ENCODE results near the gene ZC3H8.

DNA sequence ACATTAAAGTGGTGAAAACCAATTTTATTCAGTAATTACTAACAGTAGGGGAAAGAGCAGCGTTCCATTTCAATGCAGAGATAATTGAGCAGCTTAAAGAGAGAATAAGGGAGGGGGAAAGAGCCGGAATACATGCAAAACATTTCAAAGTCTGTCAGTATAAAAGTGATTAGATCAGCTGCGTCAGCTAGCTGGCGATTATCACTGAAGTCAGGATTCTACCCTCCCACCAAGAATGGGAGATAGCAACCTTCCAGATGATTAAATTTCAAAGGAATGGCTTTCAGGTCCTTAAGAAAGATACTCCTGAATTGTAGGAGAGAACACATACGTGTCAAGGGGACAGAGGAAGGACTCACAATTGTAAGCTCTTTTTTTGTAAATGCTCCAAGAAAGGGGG lies 17.8 kb upstream of the ZC3H8 start:
- TF ChIP-seq, protein P1, sequence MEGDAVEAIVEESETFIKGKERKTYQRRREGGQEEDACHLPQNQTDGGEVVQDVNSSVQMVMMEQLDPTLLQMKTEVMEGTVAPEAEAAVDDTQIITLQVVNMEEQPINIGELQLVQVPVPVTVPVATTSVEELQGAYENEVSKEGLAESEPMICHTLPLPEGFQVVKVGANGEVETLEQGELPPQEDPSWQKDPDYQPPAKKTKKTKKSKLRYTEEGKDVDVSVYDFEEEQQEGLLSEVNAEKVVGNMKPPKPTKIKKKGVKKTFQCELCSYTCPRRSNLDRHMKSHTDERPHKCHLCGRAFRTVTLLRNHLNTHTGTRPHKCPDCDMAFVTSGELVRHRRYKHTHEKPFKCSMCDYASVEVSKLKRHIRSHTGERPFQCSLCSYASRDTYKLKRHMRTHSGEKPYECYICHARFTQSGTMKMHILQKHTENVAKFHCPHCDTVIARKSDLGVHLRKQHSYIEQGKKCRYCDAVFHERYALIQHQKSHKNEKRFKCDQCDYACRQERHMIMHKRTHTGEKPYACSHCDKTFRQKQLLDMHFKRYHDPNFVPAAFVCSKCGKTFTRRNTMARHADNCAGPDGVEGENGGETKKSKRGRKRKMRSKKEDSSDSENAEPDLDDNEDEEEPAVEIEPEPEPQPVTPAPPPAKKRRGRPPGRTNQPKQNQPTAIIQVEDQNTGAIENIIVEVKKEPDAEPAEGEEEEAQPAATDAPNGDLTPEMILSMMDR (IDR thresholded peaks at IDR 0.05), result no peak
- TF ChIP-seq POLR2AphosphoS5 (IDR thresholded peaks at IDR 0.05) (no peak), POLR2A (IDR thresholded peaks at IDR 0.05) (no peak)

Measured in breast epithelium (tissue), 3 donors.